SK-N-SH treated with all-trans-retinoic acid at 6 μM for 48 hours (cell line): ENCODE data around the gene MSS51.

Experiments used
- ATAC-seq: fragments of 200-7000 bp; cut with Tn5 transposase; 3 replicates; pipeline ENCODE4 v1.9.1; 2020; ENCODE audit warnings: mild to moderate bottlenecking, moderate library complexity
- ARNTL ChIP-seq: fragments of 450-650 bp; formaldehyde crosslinking; IDR thresholded peaks from 2 replicates; pipeline ENCODE4 v1.5.0; 2020; ENCODE audit warnings: low read depth, mild to moderate bottlenecking, moderate library complexity, borderline replicate concordance
- BACH2 ChIP-seq: fragments of 250-450 bp; sonication (Bioruptor Pico); IDR thresholded peaks from 2 replicates; pipeline ENCODE4 v1.9.0; 2021; ENCODE audit warnings: mild to moderate bottlenecking, borderline replicate concordance
- CREB5 ChIP-seq: fragments of 250-450 bp; sonication (Bioruptor Pico); IDR thresholded peaks from 2 replicates; pipeline ENCODE4 v1.5.1; 2020; ENCODE audit warnings: low read depth, mild to moderate bottlenecking, moderate library complexity
- CSDC2 ChIP-seq: fragments of 250-450 bp; sonication (Bioruptor Pico); IDR thresholded peaks from 2 replicates; pipeline ENCODE4 v1.5.0; 2020; ENCODE audit warnings: mild to moderate bottlenecking, moderate library complexity
- CSRNP3 ChIP-seq: fragments of 250-450 bp; sonication (Bioruptor Pico); IDR thresholded peaks from 2 replicates; pipeline ENCODE4 v1.5.1; 2021; ENCODE audit warnings: mild to moderate bottlenecking, moderate library complexity
- ESRRG ChIP-seq: fragments of 250-450 bp; sonication (Bioruptor Pico); IDR thresholded peaks from 2 replicates; pipeline ENCODE4 v1.6.1; 2021; ENCODE audit warnings: mild to moderate bottlenecking
- GLIS3 ChIP-seq: fragments of 250-450 bp; sonication (Bioruptor Pico); IDR thresholded peaks from 2 replicates; pipeline ENCODE4 v1.5.0; 2020; ENCODE audit warnings: mild to moderate bottlenecking, moderate library complexity
- ISL1 ChIP-seq: fragments of 250-450 bp; sonication (Bioruptor Pico); IDR thresholded peaks from 2 replicates; pipeline ENCODE4 v2.1.2; 2022; ENCODE audit warnings: mild to moderate bottlenecking, moderate library complexity
- POU6F1 ChIP-seq: fragments of 250-450 bp; sonication (Bioruptor Pico); IDR thresholded peaks from 2 replicates; pipeline ENCODE4 v1.8.0; 2021; ENCODE audit warnings: low read depth, mild to moderate bottlenecking, moderate library complexity, borderline replicate concordance
- PPARA ChIP-seq: fragments of 250-450 bp; sonication (Bioruptor Pico); IDR thresholded peaks from 2 replicates; pipeline ENCODE4 v1.5.0; 2020; ENCODE audit warnings: mild to moderate bottlenecking, borderline replicate concordance
- SNAI2 ChIP-seq: fragments of 250-450 bp; sonication (Bioruptor Pico); IDR thresholded peaks from 2 replicates; pipeline ENCODE4 v1.5.0; 2020; ENCODE audit warnings: mild to moderate bottlenecking, moderate library complexity
- TSHZ2 ChIP-seq: fragments of 250-450 bp; sonication (Bioruptor Pico); IDR thresholded peaks from 2 replicates; pipeline ENCODE4 v1.5.0; 2020; ENCODE audit warnings: mild to moderate bottlenecking, moderate library complexity
- ZC3H10 ChIP-seq: fragments of 250-450 bp; sonication (Bioruptor Pico); IDR thresholded peaks from 2 replicates; pipeline ENCODE4 v1.5.1; 2021; ENCODE audit warnings: mild to moderate bottlenecking, moderate library complexity
- ZFP3 ChIP-seq: fragments of 250-450 bp; sonication (Bioruptor Pico); IDR thresholded peaks from 2 replicates; pipeline ENCODE4 v1.5.0; 2020; ENCODE audit warnings: mild to moderate bottlenecking, moderate library complexity
- ZFP30 ChIP-seq: fragments of 450-650 bp; formaldehyde crosslinking; IDR thresholded peaks from 2 replicates; pipeline ENCODE4 v1.5.0; 2022; ENCODE audit warnings: mild to moderate bottlenecking, moderate library complexity
- ZNF565 ChIP-seq: fragments of 450-650 bp; formaldehyde crosslinking; conservative IDR thresholded peaks from 2 replicates; pipeline ENCODE4 v1.5.0; 2020; ENCODE audit warnings: low read depth, mild to moderate bottlenecking, moderate library complexity
- ZNF70 ChIP-seq: fragments of 450-650 bp; formaldehyde crosslinking; IDR thresholded peaks from 2 replicates; pipeline ENCODE4 v1.5.0; 2020; ENCODE audit warnings: mild to moderate bottlenecking, moderate library complexity

Gene MSS51

GRCh38 chr10:73448384-73448783 is 15.0 kb upstream of the MSS51 start:
- no peak for ATAC-seq
- TF ChIP-seq PPARA (CRISPR knock-in tag) = no peak
- TF ChIP-seq CREB5 (CRISPR knock-in tag) = no peak
- TF ChIP-seq ARNTL (CRISPR knock-in tag) = no peak
- TF ChIP-seq TSHZ2 (CRISPR knock-in tag) = no peak
- no peak for TF ChIP-seq ZFP30 (CRISPR knock-in tag)
- no peak for TF ChIP-seq CSDC2
- TF ChIP-seq GLIS3 (CRISPR knock-in tag) = no peak
- TF ChIP-seq ZNF70 (CRISPR knock-in tag) = no peak
- TF ChIP-seq ZFP3 (CRISPR knock-in tag) = no peak
- TF ChIP-seq CSRNP3 = no peak
- TF ChIP-seq POU6F1 (CRISPR knock-in tag) = no peak
- no peak for TF ChIP-seq SNAI2 (CRISPR knock-in tag)
- TF ChIP-seq ZNF565 (CRISPR knock-in tag) = no peak

GRCh38 chr10:73446926-73447325 is 13.6 kb upstream of the MSS51 start:
- no peak for ATAC-seq

GRCh38 chr10:73444457-73444856 is 11.1 kb upstream of the MSS51 start:
- TF ChIP-seq ZFP3 (CRISPR knock-in tag) = no peak
- TF ChIP-seq BACH2 (CRISPR knock-in tag) = no peak
- TF ChIP-seq ISL1 = no peak
- TF ChIP-seq CSRNP3 = no peak
- no peak for TF ChIP-seq ESRRG (CRISPR knock-in tag)
- TF ChIP-seq POU6F1 (CRISPR knock-in tag) = no peak
- TF ChIP-seq PPARA (CRISPR knock-in tag) = no peak
- no peak for TF ChIP-seq SNAI2 (CRISPR knock-in tag)
- TF ChIP-seq ZNF70 (CRISPR knock-in tag) = no peak
- no peak for TF ChIP-seq CSDC2
- no peak for TF ChIP-seq ZC3H10
- ATAC-seq = no peak

More at GRCh38 chr10:73446926-73447325, 13.6 kb upstream of the MSS51 start:
- no peak for TF ChIP-seq ARNTL (CRISPR knock-in tag)
- no peak for TF ChIP-seq GLIS3 (CRISPR knock-in tag)
- TF ChIP-seq, all 23 proteins: peak for 0
